SU-DHL-6 (cell line): ENCODE measurements around the gene GPC1.

Source experiments
- H2AFZ ChIP-seq: fragments of 200-600 bp; sonication (generic); 2 replicates; pipeline ENCODE4 v1.6.1; 2014; ENCODE audit warnings: low read depth, mild to moderate bottlenecking, moderate library complexity, mixed read lengths, antibody characterized with exemption, low read length; ENCODE audit not compliant: severe bottlenecking
- H3F3A ChIP-seq: fragments of 200-600 bp; shearing (Covaris generic); 2 replicates; pipeline ENCODE4 v1.6.0; 2016; ENCODE audit warnings: antibody characterized with exemption, mild to moderate bottlenecking; ENCODE audit not compliant: insufficient read depth
- H3K27ac ChIP-seq: fragments of 200-600 bp; sonication (generic); 2 replicates; pipeline ENCODE4 v1.5.1; 2016; ENCODE audit warnings: low read depth, mild to moderate bottlenecking, low read length, moderate library complexity, mixed read lengths
- H3K27me3 ChIP-seq: fragments of 200-600 bp; sonication (generic), shearing (Covaris generic); 2 replicates; pipeline ENCODE4 v1.6.0; 2014; ENCODE audit warnings: mild to moderate bottlenecking, low read length
- H3K36me3 ChIP-seq: fragments of 200-600 bp; sonication (generic); 2 replicates; pipeline ENCODE4 v1.6.1; 2014; ENCODE audit warnings: mild to moderate bottlenecking, low read length, mixed read lengths
- H3K4me2 ChIP-seq: fragments of 300-600, 200-600 bp; shearing (Covaris generic), sonication (generic); 2 replicates; pipeline ENCODE4 v1.6.0; 2014; ENCODE audit warnings: low read length, low read depth, mild to moderate bottlenecking; ENCODE audit not compliant: poor library complexity, severe bottlenecking
- H3K4me3 ChIP-seq: fragments of 200-600 bp; sonication (generic); 2 replicates; pipeline ENCODE4 v1.5.1; 2014; ENCODE audit warnings: antibody characterized with exemption, low read length, mild to moderate bottlenecking, mixed read lengths; ENCODE audit not compliant: insufficient read depth, poor library complexity, severe bottlenecking
- H3K79me2 ChIP-seq: fragments of 200-600 bp; sonication (generic); 2 replicates; pipeline ENCODE4 v1.6.1; 2014; ENCODE audit warnings: mild to moderate bottlenecking, low read length, moderate library complexity; ENCODE audit not compliant: insufficient read depth
- H3K9ac ChIP-seq: fragments of 200-600 bp; sonication (generic); 2 replicates; pipeline ENCODE4 v1.7.0; 2014; ENCODE audit warnings: mild to moderate bottlenecking, low read length
- H3K9me2 ChIP-seq: fragments of 200-600 bp; sonication (generic); replicated peaks from 2 replicates; pipeline ENCODE4 v1.6.1; 2014; ENCODE audit warnings: low read length; ENCODE audit not compliant: insufficient read depth
- H3K9me3 ChIP-seq: fragments of 200-600 bp; sonication (generic); 2 replicates; pipeline ENCODE4 v1.6.1; 2014; ENCODE audit warnings: low read length, mixed read lengths; ENCODE audit not compliant: insufficient read depth
- H4K20me1 ChIP-seq: fragments of 200-600 bp; sonication (generic); 2 replicates; pipeline ENCODE4 v1.6.1; 2014; ENCODE audit warnings: low read depth, mild to moderate bottlenecking, antibody characterized with exemption, low read length, moderate library complexity, mixed read lengths
- EZH2phosphoT487 ChIP-seq: fragments of 200-600 bp; sonication (generic), shearing (Covaris generic); conservative IDR thresholded peaks from 2 replicates; pipeline ENCODE4 v1.6.1; 2018; ENCODE audit warnings: mild to moderate bottlenecking, antibody characterized with exemption, low read length, moderate library complexity, mixed read lengths
- TF ChIP-seq, protein P1 (sequence below): fragments of 200-600 bp; sonication (generic); IDR thresholded peaks from one replicate; pipeline ENCODE4 v1.5.1; 2017; ENCODE audit warnings: antibody characterized with exemption, mild to moderate bottlenecking, low read length, moderate library complexity; ENCODE audit not compliant: insufficient read depth, poor library complexity, severe bottlenecking

The GPC1 gene

DNA sequence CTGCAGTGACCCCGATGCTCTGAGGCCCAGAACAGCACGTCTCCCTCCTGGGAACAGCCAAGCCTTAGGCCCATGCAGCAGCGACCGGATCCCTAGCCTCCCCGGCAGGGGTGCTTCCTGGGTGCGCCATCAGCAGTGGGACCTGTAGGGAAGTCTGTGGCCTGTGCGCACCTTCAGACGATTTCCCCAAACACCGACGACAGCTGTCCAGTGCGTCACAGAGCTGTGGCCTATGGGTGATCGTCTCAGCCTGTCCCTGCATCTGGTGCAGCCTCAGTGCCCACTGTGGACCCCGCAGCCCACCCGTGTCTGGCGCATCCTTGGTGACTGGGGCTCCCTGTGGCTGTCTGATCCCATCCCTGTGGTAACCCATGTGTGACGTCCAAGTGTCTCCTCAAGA, 9.0 kb downstream of the GPC1 start:
- H3K9me3 ChIP-seq, result no peaks in the 10 kb centered on the region
- H4K20me1 ChIP-seq, result no peaks in the 10 kb centered on the region
- H3K4me2 ChIP-seq, result no peak overlapping the region
- TF ChIP-seq EZH2phosphoT487, result no peak
- H3K27me3 ChIP-seq, result no peaks in the 10 kb centered on the region
- H3K4me3 ChIP-seq, result no peak overlapping the region
- H3K79me2 ChIP-seq, result no peaks in the 10 kb centered on the region
- no peak overlapping the region for H3K9ac ChIP-seq
- H3K9me2 ChIP-seq, result no peaks in the 10 kb centered on the region
- no peaks in the 10 kb centered on the region for H3K36me3 ChIP-seq
- H3K27ac ChIP-seq, result no peak overlapping the region
- H3F3A ChIP-seq, result no peaks in the 10 kb centered on the region
- no peak overlapping the region for H2AFZ ChIP-seq

DNA sequence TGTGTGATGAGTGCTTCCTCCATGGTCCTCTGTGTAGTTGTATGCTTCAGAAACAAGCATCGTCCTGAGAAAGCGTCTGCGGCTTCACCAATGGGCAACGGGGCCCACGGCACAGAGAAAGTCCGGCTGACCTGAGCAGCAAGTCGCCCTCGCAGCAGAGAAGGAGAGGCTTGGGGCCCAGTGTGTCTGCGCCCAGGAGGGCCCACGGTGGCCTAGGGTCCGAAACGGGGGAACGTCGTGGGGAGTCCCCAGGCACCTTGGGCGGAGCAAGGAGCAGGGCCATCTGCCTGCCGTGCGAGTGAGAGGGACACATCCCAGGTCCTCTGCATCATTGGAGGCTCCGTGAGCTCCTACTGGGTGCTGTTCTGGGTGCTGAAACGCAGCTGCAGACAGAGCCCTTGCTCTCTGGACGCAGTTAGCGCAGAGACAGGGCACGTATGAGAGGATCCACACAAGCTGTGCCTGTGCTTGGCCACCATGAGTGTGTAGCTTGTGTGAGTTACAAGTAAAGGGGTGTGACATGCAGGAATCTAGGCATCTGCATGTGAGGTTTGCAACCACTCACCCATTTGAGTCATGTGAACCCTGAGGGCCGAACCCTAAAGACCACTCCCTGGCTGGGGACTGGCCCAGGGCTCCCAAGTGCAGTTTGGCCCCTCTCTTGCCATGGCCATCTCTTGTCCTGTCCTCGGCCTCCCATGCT, 10.6 kb downstream of the GPC1 start:
- TF ChIP-seq EZH2phosphoT487, result no peak
- TF ChIP-seq, protein P1, sequence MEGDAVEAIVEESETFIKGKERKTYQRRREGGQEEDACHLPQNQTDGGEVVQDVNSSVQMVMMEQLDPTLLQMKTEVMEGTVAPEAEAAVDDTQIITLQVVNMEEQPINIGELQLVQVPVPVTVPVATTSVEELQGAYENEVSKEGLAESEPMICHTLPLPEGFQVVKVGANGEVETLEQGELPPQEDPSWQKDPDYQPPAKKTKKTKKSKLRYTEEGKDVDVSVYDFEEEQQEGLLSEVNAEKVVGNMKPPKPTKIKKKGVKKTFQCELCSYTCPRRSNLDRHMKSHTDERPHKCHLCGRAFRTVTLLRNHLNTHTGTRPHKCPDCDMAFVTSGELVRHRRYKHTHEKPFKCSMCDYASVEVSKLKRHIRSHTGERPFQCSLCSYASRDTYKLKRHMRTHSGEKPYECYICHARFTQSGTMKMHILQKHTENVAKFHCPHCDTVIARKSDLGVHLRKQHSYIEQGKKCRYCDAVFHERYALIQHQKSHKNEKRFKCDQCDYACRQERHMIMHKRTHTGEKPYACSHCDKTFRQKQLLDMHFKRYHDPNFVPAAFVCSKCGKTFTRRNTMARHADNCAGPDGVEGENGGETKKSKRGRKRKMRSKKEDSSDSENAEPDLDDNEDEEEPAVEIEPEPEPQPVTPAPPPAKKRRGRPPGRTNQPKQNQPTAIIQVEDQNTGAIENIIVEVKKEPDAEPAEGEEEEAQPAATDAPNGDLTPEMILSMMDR, result no peak
- H3K4me3 ChIP-seq, result no peak overlapping the region
- no peaks in the 10 kb centered on the region for H4K20me1 ChIP-seq
- H2AFZ ChIP-seq, result no peak overlapping the region
- H3K4me2 ChIP-seq, result no peak overlapping the region
- H3K36me3 ChIP-seq, result no peaks in the 10 kb centered on the region
- no peak overlapping the region for H3K9ac ChIP-seq
- no peak overlapping the region for H3K27ac ChIP-seq
- H3K9me3 ChIP-seq, result no peaks in the 10 kb centered on the region
- no peaks in the 10 kb centered on the region for H3K27me3 ChIP-seq
- no peaks in the 10 kb centered on the region for H3F3A ChIP-seq
- no peaks in the 10 kb centered on the region for H3K79me2 ChIP-seq
- no peaks in the 10 kb centered on the region for H3K9me2 ChIP-seq

DNA sequence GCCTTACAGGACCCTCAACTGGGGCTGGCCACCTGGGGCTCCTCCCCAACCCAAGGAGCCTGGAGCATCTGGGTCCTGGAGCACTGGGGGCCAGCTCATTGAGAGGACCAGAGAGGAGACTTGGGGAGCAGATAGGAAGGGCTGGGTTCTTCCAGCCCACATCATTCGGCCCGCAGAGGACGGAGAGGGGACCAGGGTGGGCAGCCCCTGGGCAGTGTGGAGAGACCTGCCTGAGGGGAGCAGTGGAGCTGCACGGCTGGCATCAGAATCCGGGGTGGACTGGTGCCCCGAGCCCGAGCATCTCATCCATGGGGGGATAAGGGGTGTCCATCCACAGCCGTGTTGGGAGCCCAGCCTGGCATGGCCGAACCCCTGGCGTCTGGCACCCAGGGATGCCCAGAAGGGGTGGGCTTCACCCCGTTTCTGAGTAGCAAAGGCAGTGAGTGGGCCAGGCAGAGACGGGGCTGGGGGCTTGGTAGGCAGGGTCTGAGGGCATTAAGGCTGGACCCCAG, 11.3 kb downstream of the GPC1 start:
- H4K20me1 ChIP-seq, result no peaks in the 10 kb centered on the region
- H3K27me3 ChIP-seq, result no peaks in the 10 kb centered on the region
- TF ChIP-seq EZH2phosphoT487, result no peak
- TF ChIP-seq, protein P1, result no peak

DNA sequence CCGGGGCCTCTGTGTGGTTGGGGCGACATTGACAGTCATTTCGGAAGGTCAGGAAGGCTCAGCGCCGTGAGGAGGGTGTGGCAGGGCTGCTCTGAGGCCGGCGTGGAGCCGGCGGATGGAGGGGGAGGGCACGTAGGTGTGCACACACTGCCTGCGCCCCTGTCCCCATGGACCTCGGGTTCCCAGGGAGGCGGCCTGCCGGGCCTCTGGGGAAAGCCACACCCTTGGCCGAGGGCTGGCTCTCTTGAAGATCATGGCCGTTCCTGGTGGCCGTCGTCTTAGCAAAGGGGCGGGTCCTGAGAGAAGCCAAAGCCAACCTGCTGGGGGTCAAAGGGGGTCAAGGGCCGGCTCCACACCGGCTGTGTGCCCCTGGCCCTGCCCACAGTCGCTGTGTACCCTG, 11.9 kb downstream of the GPC1 start:
- H3K4me2 ChIP-seq, result no peak overlapping the region
- H3F3A ChIP-seq, result no peaks in the 10 kb centered on the region
- no peak for TF ChIP-seq EZH2phosphoT487
- TF ChIP-seq, protein P1, result no peak
- no peaks in the 10 kb centered on the region for H3K27me3 ChIP-seq
- no peak overlapping the region for H2AFZ ChIP-seq
- H4K20me1 ChIP-seq, result no peaks in the 10 kb centered on the region
- H3K4me3 ChIP-seq, result no peak overlapping the region
- H3K9ac ChIP-seq, result no peak overlapping the region
- H3K9me3 ChIP-seq, result no peaks in the 10 kb centered on the region
- H3K9me2 ChIP-seq, result no peaks in the 10 kb centered on the region
- H3K79me2 ChIP-seq, result no peaks in the 10 kb centered on the region
- no peaks in the 10 kb centered on the region for H3K36me3 ChIP-seq
- no peak overlapping the region for H3K27ac ChIP-seq

More for the DNA sequence above, 11.3 kb downstream of the GPC1 start:
- H3F3A ChIP-seq, result no peaks in the 10 kb centered on the region
- no peaks in the 10 kb centered on the region for H3K36me3 ChIP-seq
- H3K9ac ChIP-seq, result no peak overlapping the region
- no peak overlapping the region for H3K27ac ChIP-seq
- H3K9me3 ChIP-seq, result no peaks in the 10 kb centered on the region
- H3K79me2 ChIP-seq, result no peaks in the 10 kb centered on the region
- no peaks in the 10 kb centered on the region for H3K9me2 ChIP-seq
- H3K4me3 ChIP-seq, result no peak overlapping the region
- H2AFZ ChIP-seq, result no peak overlapping the region
- H3K4me2 ChIP-seq, result no peak overlapping the region
